H1 (cell line): ENCODE data around the gene TBC1D24. TPM values are rescaled to one million over a fixed set of nuclear protein-coding genes. Genes with fewer than 3 reads are reported as not detected.

Source experiments
- BRCA1 ChIP-seq: IDR thresholded peaks from 2 replicates; pipeline ENCODE4 v1.6.1; 2012; ENCODE audit warnings: low read depth, low read length, improper control_type of control experiment
- CBX8 ChIP-seq: fragments of 300-800, 300-1000 bp; sonication (generic); IDR thresholded peaks from 2 replicates; pipeline ENCODE4 v1.7.1; 2016; ENCODE audit warnings: low read depth, low read length, borderline replicate concordance
- CHD1 ChIP-seq: IDR thresholded peaks from 2 replicates; pipeline ENCODE4 v1.6.1; 2012; ENCODE audit warnings: low read depth, low read length, improper control_type of control experiment
- CREB1 ChIP-seq: IDR thresholded peaks from 2 replicates; pipeline ENCODE4 v1.6.1; 2012; ENCODE audit warnings: inconsistent platforms
- EP300 ChIP-seq, 2 experiments: IDR thresholded peaks; 1 replicate in 1 of 2; 2 replicates in 1 of 2; pipeline ENCODE4 v1.6.1; 2011 to 2012; ENCODE audit warnings: low read depth in 2 of 2, low read length in 2 of 2, mild to moderate bottlenecking in 2 of 2, borderline replicate concordance in 1 of 2, inconsistent platforms in 1 of 2, moderate library complexity in 1 of 2
- FOSL1 ChIP-seq: IDR thresholded peaks from 2 replicates; pipeline ENCODE4 v1.6.1; 2011; ENCODE audit warnings: mild to moderate bottlenecking, low read depth, low read length, moderate library complexity; ENCODE audit not compliant: insufficient read depth
- GTF2F1 ChIP-seq: IDR thresholded peaks from 2 replicates; pipeline ENCODE4 v1.6.1; 2012; ENCODE audit warnings: low read depth, low read length, improper control_type of control experiment, borderline replicate concordance
- HDAC2 ChIP-seq, 2 experiments: fragments of 300-600 bp in 1 of 2; sonication (generic) in 1 of 2; IDR thresholded peaks; 2 replicates each; pipeline ENCODE4 v1.6.1; 2011 to 2012; ENCODE audit warnings: low read depth in 2 of 2, low read length in 2 of 2, mild to moderate bottlenecking in 2 of 2, moderate library complexity in 2 of 2, borderline replicate concordance in 1 of 2, inconsistent platforms in 1 of 2
- KDM5A ChIP-seq: fragments of 200-600 bp; IDR thresholded peaks from 2 replicates; pipeline ENCODE4 v1.7.1; 2012; ENCODE audit warnings: mild to moderate bottlenecking, low read length, inconsistent platforms, mixed read lengths
- MAX ChIP-seq: IDR thresholded peaks from 2 replicates; pipeline ENCODE4 v1.6.1; 2012; ENCODE audit warnings: inconsistent platforms
- NANOG ChIP-seq: IDR thresholded peaks from 2 replicates; pipeline ENCODE4 v1.6.1; 2011; ENCODE audit warnings: low read length, low read depth, mild to moderate bottlenecking, inconsistent platforms; ENCODE audit not compliant: insufficient read depth, poor library complexity, severe bottlenecking
- PHF8 ChIP-seq: fragments of 200-600 bp; sonication (generic); conservative IDR thresholded peaks from 2 replicates; pipeline ENCODE4 v1.7.1; 2012; ENCODE audit warnings: low read depth, mild to moderate bottlenecking, inconsistent platforms, low read length, moderate library complexity
- RAD21 ChIP-seq, 2 experiments: IDR thresholded peaks in 1 of 2; conservative IDR thresholded peaks in 1 of 2; 2 replicates each; pipeline ENCODE4 v1.6.1; 2011; ENCODE audit warnings: low read depth in 2 of 2, low read length in 2 of 2, improper control_type of control experiment in 1 of 2, inconsistent platforms in 1 of 2, mild to moderate bottlenecking in 1 of 2, moderate library complexity in 1 of 2
- SIN3A ChIP-seq, 2 experiments: IDR thresholded peaks in 1 of 2; conservative IDR thresholded peaks in 1 of 2; 2 replicates each; pipeline ENCODE4 v1.6.1; 2011 to 2012; ENCODE audit warnings: low read length in 2 of 2, improper control_type of control experiment in 1 of 2, low read depth in 1 of 2, mild to moderate bottlenecking in 1 of 2
- SP2 ChIP-seq: IDR thresholded peaks from 2 replicates; pipeline ENCODE4 v1.6.1; 2012; ENCODE audit warnings: mild to moderate bottlenecking, low read length, inconsistent platforms
- SP4 ChIP-seq: IDR thresholded peaks from 2 replicates; pipeline ENCODE4 v1.6.1; 2012; ENCODE audit warnings: low read length, inconsistent platforms
- SRF ChIP-seq: IDR thresholded peaks from 2 replicates; pipeline ENCODE4 v1.6.1; 2011; ENCODE audit warnings: mild to moderate bottlenecking, low read depth, low read length, moderate library complexity
- SUZ12 ChIP-seq: fragments of 200-600 bp; sonication (generic); IDR thresholded peaks from 2 replicates; pipeline ENCODE4 v1.6.1; 2012; ENCODE audit warnings: mild to moderate bottlenecking, inconsistent platforms, low read length, moderate library complexity, mixed read lengths
- TAF1 ChIP-seq: IDR thresholded peaks from 2 replicates; pipeline ENCODE4 v1.6.1; 2011; ENCODE audit warnings: mild to moderate bottlenecking, low read depth, low read length
- TBP ChIP-seq: IDR thresholded peaks from 2 replicates; pipeline ENCODE4 v1.6.1; 2011; ENCODE audit warnings: low read depth, low read length, improper control_type of control experiment
- YY1 ChIP-seq: IDR thresholded peaks from 2 replicates; pipeline ENCODE4 v1.6.1; 2011; ENCODE audit warnings: low read depth, mild to moderate bottlenecking, low read length
- polyA plus RNA-seq, 7 experiments: library from polyadenylated mRNA; depleted of rRNA in 3 of 7; stranded (reverse) in 5 of 7; unstranded in 2 of 7; fragments of >200 nt in 5 of 7; fragments of 200-250 nt in 2 of 7; gene quantifications; 1 replicate in 5 of 7; 2 replicates in 1 of 7; 4 replicates in 1 of 7; pipeline versions ENCODE4 v1.2.1 to v1.2.3, GENCODE V29; 2011 to 2013; ENCODE audit warnings: missing spikeins in 2 of 7, mixed read lengths in 2 of 7
- total RNA-seq: library from RNA; stranded (reverse); fragmentation: NEBNext Ultra II Directional; extraction: Animal tissue kit (Norgen Biotek cat#: 25700); gene quantifications from 2 replicates; pipeline ENCODE4 v1.2.1, GENCODE V29; 2021
- TF ChIP-seq, protein P1 (sequence below): IDR thresholded peaks from 2 replicates; pipeline ENCODE4 v1.6.1; 2011; ENCODE audit warnings: low read depth, mild to moderate bottlenecking, low read length; ENCODE audit not compliant: insufficient read depth

The TBC1D24 gene
- total and polyA plus RNA-seq, 2 of the 8 experiments (the other 6 are each of a cell fraction or from before 2014, with no cell fraction given): 8.7 to 21.5 TPM

- TF ChIP-seq BRCA1 (no peak), FOSL1 (no peak), GTF2F1 (peak; percentile 24; the same call in 1 of the 2 replicates), RAD21 (IDR thresholded peaks at IDR 0.05 in 1 of 2, conservative IDR thresholded peaks at IDR 0.05 in 1 of 2; ENCODE audit: low read depth in 2 of 2, low read length in 2 of 2) (peak; percentile 94 to 96), SP4 (no peak), SRF (no peak), CHD1 (no peak), SIN3A (conservative IDR thresholded peaks at IDR 0.05 in 1 of 2, IDR thresholded peaks at IDR 0.05 in 1 of 2; ENCODE audit: low read depth in 1 of 2, low read length in 2 of 2) (no peak; a peak in 1 of 4 replicates), PHF8 (no peak), MAX (peak; percentile 61), SP2 (no peak), YY1 (0 out of 2 replicates have a peak, but pooled peaks have one; percentile 25), CBX8 (no peak), SUZ12 (no peak), EP300 (IDR thresholded peaks at IDR 0.05; ENCODE audit: borderline replicate concordance in 1 of 2, low read depth in 2 of 2, low read length in 2 of 2) (peak in 1 of 2 experiments; percentile 39; a peak in 1 of 3 replicates), KDM5A (peak; percentile 72), NANOG (no peak), TAF1 (no peak), CREB1 (peak; percentile 67; the same call in 1 of the 2 replicates), HDAC2 (IDR thresholded peaks at IDR 0.05; ENCODE audit: borderline replicate concordance in 1 of 2, low read depth in 2 of 2, low read length in 2 of 2) (no peak), TBP (peak; percentile 39; the same call in 1 of the 2 replicates)
- TF ChIP-seq, protein P1, sequence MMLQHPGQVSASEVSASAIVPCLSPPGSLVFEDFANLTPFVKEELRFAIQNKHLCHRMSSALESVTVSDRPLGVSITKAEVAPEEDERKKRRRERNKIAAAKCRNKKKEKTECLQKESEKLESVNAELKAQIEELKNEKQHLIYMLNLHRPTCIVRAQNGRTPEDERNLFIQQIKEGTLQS: no peak
Observed at GRCh38 chr16:2500918-2501750, 26.2 kb downstream of the TBC1D24 start (continued).
